Measurements from ENCODE around the gene RPL15. TPM values are rescaled to one million over a fixed set of nuclear protein-coding genes. Genes with fewer than 3 reads are reported as not detected.

The RPL15 gene
- total RNA-seq, 2 donors from 2014 or later = 1,434 to 1,547 TPM

- Histone ChIP-seq H3K36me3 (no peaks in the 10 kb centered on the region), H3K9ac (ENCODE audit: low read depth in 2 of 2, low read length in 2 of 2) (no peak overlapping the region), H3K4me1 (no peaks in the 10 kb centered on the region), H3K27ac (no peak overlapping the region), H3K9me3 (no peaks in the 10 kb centered on the region), H3K27me3 (no peaks in the 10 kb centered on the region), H3K4me3 (no peak overlapping the region)
- intact Hi-C loops (cut with DNase I) = no loop called here
- DNase-seq = no peak
- TF ChIP-seq, protein P1, sequence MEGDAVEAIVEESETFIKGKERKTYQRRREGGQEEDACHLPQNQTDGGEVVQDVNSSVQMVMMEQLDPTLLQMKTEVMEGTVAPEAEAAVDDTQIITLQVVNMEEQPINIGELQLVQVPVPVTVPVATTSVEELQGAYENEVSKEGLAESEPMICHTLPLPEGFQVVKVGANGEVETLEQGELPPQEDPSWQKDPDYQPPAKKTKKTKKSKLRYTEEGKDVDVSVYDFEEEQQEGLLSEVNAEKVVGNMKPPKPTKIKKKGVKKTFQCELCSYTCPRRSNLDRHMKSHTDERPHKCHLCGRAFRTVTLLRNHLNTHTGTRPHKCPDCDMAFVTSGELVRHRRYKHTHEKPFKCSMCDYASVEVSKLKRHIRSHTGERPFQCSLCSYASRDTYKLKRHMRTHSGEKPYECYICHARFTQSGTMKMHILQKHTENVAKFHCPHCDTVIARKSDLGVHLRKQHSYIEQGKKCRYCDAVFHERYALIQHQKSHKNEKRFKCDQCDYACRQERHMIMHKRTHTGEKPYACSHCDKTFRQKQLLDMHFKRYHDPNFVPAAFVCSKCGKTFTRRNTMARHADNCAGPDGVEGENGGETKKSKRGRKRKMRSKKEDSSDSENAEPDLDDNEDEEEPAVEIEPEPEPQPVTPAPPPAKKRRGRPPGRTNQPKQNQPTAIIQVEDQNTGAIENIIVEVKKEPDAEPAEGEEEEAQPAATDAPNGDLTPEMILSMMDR (IDR thresholded peaks at IDR 0.05) = no peak
Measured at GRCh38 chr3:23872330-23872729, 44.6 kb upstream of the RPL15 start.

GRCh38 chr3:23873941-23874340, 43.0 kb upstream of the RPL15 start:
- no peak overlapping the region for H3K4me3 ChIP-seq
- no peaks in the 10 kb centered on the region for H3K9me3 ChIP-seq
- TF ChIP-seq, protein P1 (IDR thresholded peaks at IDR 0.05) = no peak
- no peak overlapping the region for H3K9ac ChIP-seq (ENCODE audit: low read depth in 2 of 2, low read length in 2 of 2)
- H3K4me1 ChIP-seq = no peaks in the 10 kb centered on the region
- intact Hi-C loops (cut with DNase I) = no loop called here
- H3K27me3 ChIP-seq = no peaks in the 10 kb centered on the region
- H3K27ac ChIP-seq = no peak overlapping the region
- H3K36me3 ChIP-seq = no peaks in the 10 kb centered on the region
- no peak for DNase-seq

- no peaks in the 10 kb centered on the region for H3K27me3 ChIP-seq
- no peaks in the 10 kb centered on the region for H3K9me3 ChIP-seq
- no peaks in the 10 kb centered on the region for H3K4me1 ChIP-seq
- no peak overlapping the region for H3K9ac ChIP-seq (ENCODE audit: low read depth in 2 of 2, low read length in 2 of 2)
- H3K27ac ChIP-seq = no peak overlapping the region
- no peak overlapping the region for H3K4me3 ChIP-seq
- no peak for DNase-seq
- TF ChIP-seq, protein P1 (IDR thresholded peaks at IDR 0.05) = no peak
- H3K36me3 ChIP-seq = no peaks in the 10 kb centered on the region
- intact Hi-C loops (cut with DNase I) = no loop called here
Measured at GRCh38 chr3:23874359-23875112, 42.4 kb upstream of the RPL15 start.

- TF ChIP-seq, protein P1 (IDR thresholded peaks at IDR 0.05) = no peak
- DNase-seq = no peak
- intact Hi-C loops (cut with DNase I) = no loop called here
- no peaks in the 10 kb centered on the region for H3K4me1 ChIP-seq
- no peaks in the 10 kb centered on the region for H3K27me3 ChIP-seq
- H3K4me3 ChIP-seq = no peak overlapping the region
- no peaks in the 10 kb centered on the region for H3K9me3 ChIP-seq
- no peak overlapping the region for H3K9ac ChIP-seq (ENCODE audit: low read depth in 2 of 2, low read length in 2 of 2)
- no peaks in the 10 kb centered on the region for H3K36me3 ChIP-seq
- H3K27ac ChIP-seq = no peak overlapping the region
Measured at GRCh38 chr3:23875113-23875725, 41.7 kb upstream of the RPL15 start.

DNA sequence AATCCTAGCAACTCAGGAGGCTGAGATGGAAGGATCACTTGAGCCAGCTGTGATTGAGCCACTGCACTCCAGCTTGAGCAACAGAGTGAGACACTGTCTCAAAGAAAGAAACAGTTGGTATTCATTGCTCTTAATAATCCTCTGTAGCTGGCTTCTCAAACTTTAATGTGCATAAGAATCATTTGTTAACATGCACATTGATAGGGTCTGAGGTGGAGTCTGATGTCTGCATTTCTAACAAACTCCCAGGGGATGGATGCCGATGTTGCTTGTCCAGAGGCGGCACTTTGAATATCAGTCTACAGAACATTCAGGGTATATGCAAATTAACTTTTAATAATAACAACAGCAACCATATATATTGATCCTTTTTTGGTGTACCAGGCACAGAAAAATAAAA, 40.0 kb upstream of the RPL15 start:
- TF ChIP-seq, protein P1 (IDR thresholded peaks at IDR 0.05) = no peak
- DNase-seq = no peak
- Histone ChIP-seq H3K4me3 (no peak overlapping the region), H3K27ac (no peak overlapping the region), H3K27me3 (no peaks in the 10 kb centered on the region), H3K4me1 (no peaks in the 10 kb centered on the region), H3K9ac (ENCODE audit: low read depth in 2 of 2, low read length in 2 of 2) (no peak overlapping the region), H3K36me3 (no peaks in the 10 kb centered on the region), H3K9me3 (no peaks in the 10 kb centered on the region)
- intact Hi-C loops (cut with DNase I) = no loop called here

Data from colonic mucosa (tissue), 4 donors.